ENCODE data around the gene GAB2. TPM values are rescaled to one million over a fixed set of nuclear protein-coding genes. Genes with fewer than 3 reads are reported as not detected.

Gene GAB2
- total and polyA plus RNA-seq, 2 donors (not counting 1 experiment from before 2014, with no cell fraction given) = 5.8 to 85.9 TPM

DNA sequence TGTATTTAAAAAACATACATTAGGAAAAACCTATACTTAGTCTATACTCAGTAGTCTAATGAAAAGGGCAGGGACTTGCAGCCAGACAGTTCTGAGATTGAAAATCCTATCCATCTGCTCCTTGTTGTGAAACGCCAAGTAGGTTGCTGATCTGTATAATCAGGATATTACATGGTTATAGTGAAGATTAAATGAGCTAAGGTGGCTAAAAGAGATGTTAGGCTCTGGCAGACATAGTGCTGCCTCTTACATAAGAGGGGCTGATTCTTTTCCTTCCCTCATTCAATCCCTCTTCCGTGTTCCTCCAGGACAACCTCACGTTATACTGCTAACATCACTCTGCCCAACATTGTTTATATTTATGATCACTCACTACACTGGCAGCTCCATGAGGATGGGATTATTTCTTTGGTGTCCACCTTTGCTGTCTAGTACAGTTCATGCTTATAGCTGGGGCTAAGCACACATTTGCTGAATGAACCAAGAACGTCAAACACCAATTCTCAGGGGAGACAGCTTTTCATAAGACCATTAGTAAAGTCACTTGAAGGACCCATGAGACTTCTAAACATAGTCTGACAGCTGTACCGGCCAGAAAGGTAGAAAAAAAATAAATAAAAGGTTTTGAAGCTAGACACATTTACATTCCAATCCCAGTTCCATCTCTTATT lies 46.3 kb downstream of the GAB2 start:
- peaks cover 4 to 7% of the 10 kb centered on the region in 2 donors for H3K4me1 ChIP-seq (ENCODE audit: control insufficient read depth in 2 of 2, insufficient read depth in 2 of 2, low read length in 2 of 2)
- ATAC-seq (ENCODE audit: low read depth) (peak; percentile 88), DNase-seq (peak; percentile 14)
- H2AFZ ChIP-seq (ENCODE audit: insufficient read depth, low read depth, low read length, poor library complexity, severe bottlenecking) = no peak overlapping the region
- Mint-ChIP-seq H3K27ac (no peak overlapping the region), H3K4me3 (no peak overlapping the region), H3K4me1 (peaks cover 39% of the 10 kb centered on the region), H3K9me3 (ENCODE audit: insufficient read depth) (no peaks in the 10 kb centered on the region), H3K27me3 (no peaks in the 10 kb centered on the region)
- H3K27me3 ChIP-seq (replicated peaks in 1 of 4; ENCODE audit: control extremely low read depth in 1 of 4, control insufficient read depth in 3 of 4, insufficient read depth in 4 of 4, low read length in 3 of 4) = no peaks in the 10 kb centered on the region
- H4K20me1 ChIP-seq (ENCODE audit: control insufficient read depth, insufficient read depth, low read length, poor library complexity, severe bottlenecking) = no peaks in the 10 kb centered on the region
- H3K79me2 ChIP-seq (ENCODE audit: control insufficient read depth, insufficient read depth, low read length) = peaks cover 48% of the 10 kb centered on the region
- H3K4me2 ChIP-seq (replicated peaks; ENCODE audit: low read depth, low read length, poor library complexity, severe bottlenecking) = no peak overlapping the region
- no peaks in the 10 kb centered on the region for H3K36me3 ChIP-seq (replicated peaks in 1 of 2; ENCODE audit: control extremely low read depth in 1 of 2, control insufficient read depth in 1 of 2, extremely low read depth in 1 of 2, insufficient read depth in 2 of 2, low read length in 1 of 2)
- WGBS (ENCODE audit: insufficient coverage) = no CpG with 5 or more reads among the region's 5 CpGs
- H3K27ac ChIP-seq (ENCODE audit: low read length in 2 of 2) = no peak overlapping the region
- ChIA-PET POLR2A (no interaction called here), CTCF (interaction anchor here (1.0 to 2.8 kb wide), 4 partner anchors 18 to 61 kb away, joined by 3 to 11 read pairs (median 4); no protein-coding TSS in a partner anchor)
- no peak overlapping the region for H3K4me3 ChIP-seq (ENCODE audit: control extremely low read depth in 1 of 5, extremely low read depth in 1 of 5, insufficient read depth in 1 of 5, low read depth in 2 of 5, low read length in 4 of 5)
- H3K9me3 ChIP-seq (ENCODE audit: control extremely low read depth in 1 of 3, control insufficient read depth in 2 of 3, insufficient read depth in 1 of 3, low read length in 2 of 3) = no peaks in the 10 kb centered on the region
- intact Hi-C loops (cut with micrococcal nuclease) = no loop called here
- TF ChIP-seq EZH2 (IDR thresholded peaks at IDR 0.05; ENCODE audit: borderline replicate concordance, insufficient read depth, low read depth, low read length, poor library complexity, severe bottlenecking) = no peak
- TF ChIP-seq, protein P1, sequence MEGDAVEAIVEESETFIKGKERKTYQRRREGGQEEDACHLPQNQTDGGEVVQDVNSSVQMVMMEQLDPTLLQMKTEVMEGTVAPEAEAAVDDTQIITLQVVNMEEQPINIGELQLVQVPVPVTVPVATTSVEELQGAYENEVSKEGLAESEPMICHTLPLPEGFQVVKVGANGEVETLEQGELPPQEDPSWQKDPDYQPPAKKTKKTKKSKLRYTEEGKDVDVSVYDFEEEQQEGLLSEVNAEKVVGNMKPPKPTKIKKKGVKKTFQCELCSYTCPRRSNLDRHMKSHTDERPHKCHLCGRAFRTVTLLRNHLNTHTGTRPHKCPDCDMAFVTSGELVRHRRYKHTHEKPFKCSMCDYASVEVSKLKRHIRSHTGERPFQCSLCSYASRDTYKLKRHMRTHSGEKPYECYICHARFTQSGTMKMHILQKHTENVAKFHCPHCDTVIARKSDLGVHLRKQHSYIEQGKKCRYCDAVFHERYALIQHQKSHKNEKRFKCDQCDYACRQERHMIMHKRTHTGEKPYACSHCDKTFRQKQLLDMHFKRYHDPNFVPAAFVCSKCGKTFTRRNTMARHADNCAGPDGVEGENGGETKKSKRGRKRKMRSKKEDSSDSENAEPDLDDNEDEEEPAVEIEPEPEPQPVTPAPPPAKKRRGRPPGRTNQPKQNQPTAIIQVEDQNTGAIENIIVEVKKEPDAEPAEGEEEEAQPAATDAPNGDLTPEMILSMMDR (IDR thresholded peaks at IDR 0.05) = no peak
- no peak overlapping the region for H3K9ac ChIP-seq (ENCODE audit: low read length)

DNA sequence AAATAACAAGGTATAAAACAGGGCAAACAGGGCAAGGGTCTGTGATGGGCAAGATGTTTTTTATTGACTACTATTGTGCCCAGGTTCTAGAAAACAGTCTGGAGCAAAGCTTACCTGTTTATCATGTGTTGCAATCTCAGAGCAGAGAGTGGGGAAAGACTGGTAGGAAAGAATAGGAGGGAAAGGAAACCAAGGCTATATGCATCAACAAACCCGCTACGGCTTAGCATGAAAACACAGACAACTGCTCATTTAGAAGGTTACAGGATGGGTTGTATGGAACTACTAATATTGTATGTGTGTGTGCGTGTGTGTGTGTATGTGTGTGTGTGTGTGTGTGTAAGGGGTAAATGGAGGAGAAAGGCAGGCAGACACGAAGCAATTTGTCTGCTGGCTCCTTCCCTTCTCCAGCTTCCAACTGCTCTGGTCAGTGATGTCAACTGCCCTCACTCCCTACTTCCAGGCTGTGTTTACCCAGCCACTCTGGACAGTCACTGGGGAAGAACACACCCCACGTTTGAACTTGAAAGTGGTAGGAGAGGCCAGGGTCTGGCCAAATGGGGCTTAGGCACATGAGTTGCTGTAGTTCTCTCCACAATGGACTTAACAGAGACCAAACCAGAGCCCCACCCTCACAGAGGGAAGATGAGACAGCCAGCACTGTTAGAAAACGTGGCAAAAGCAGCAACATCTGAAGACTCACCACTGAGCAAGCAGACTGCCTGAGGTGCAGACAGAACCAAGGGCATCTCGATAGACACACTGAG lies 47.0 kb downstream of the GAB2 start:
- no peak overlapping the region for H3K4me3 Mint-ChIP-seq
- intact Hi-C loops (cut with micrococcal nuclease) = no loop called here
- no peaks in the 10 kb centered on the region for H4K20me1 ChIP-seq (ENCODE audit: control insufficient read depth, insufficient read depth, low read length, poor library complexity, severe bottlenecking)
- no peak overlapping the region for H3K27ac ChIP-seq (ENCODE audit: low read length in 2 of 2)
- TF ChIP-seq, protein P1 (IDR thresholded peaks at IDR 0.05) = no peak
- TF ChIP-seq EZH2 (IDR thresholded peaks at IDR 0.05; ENCODE audit: borderline replicate concordance, insufficient read depth, low read depth, low read length, poor library complexity, severe bottlenecking) = no peak
- H2AFZ ChIP-seq (ENCODE audit: insufficient read depth, low read depth, low read length, poor library complexity, severe bottlenecking) = no peak overlapping the region
- no peaks in the 10 kb centered on the region for H3K9me3 Mint-ChIP-seq (ENCODE audit: insufficient read depth)
- H3K4me1 ChIP-seq (ENCODE audit: control insufficient read depth in 2 of 2, insufficient read depth in 2 of 2, low read length in 2 of 2) = peaks cover 4 to 7% of the 10 kb centered on the region in 2 donors
- H3K4me1 Mint-ChIP-seq = peaks cover 34% of the 10 kb centered on the region
- DNase-seq = no peak
- H3K9me3 ChIP-seq (ENCODE audit: control extremely low read depth in 1 of 3, control insufficient read depth in 2 of 3, insufficient read depth in 1 of 3, low read length in 2 of 3) = no peaks in the 10 kb centered on the region
- no peaks in the 10 kb centered on the region for H3K36me3 ChIP-seq (replicated peaks in 1 of 2; ENCODE audit: control extremely low read depth in 1 of 2, control insufficient read depth in 1 of 2, extremely low read depth in 1 of 2, insufficient read depth in 2 of 2, low read length in 1 of 2)
- no peaks in the 10 kb centered on the region for H3K27me3 ChIP-seq (replicated peaks in 1 of 4; ENCODE audit: control extremely low read depth in 1 of 4, control insufficient read depth in 3 of 4, insufficient read depth in 4 of 4, low read length in 3 of 4)
- no peak overlapping the region for H3K27ac Mint-ChIP-seq
- WGBS (ENCODE audit: insufficient coverage) = 81% methylated on average over 4 of the region's 7 CpGs
- no peak overlapping the region for H3K4me3 ChIP-seq (ENCODE audit: control extremely low read depth in 1 of 5, extremely low read depth in 1 of 5, insufficient read depth in 1 of 5, low read depth in 2 of 5, low read length in 4 of 5)
- ChIA-PET POLR2A (no interaction called here), CTCF (interaction anchor here (1.3 kb wide), 1 partner anchor 61 kb away, joined by 3 read pairs; no protein-coding TSS in a partner anchor)
- no peaks in the 10 kb centered on the region for H3K27me3 Mint-ChIP-seq
- H3K79me2 ChIP-seq (ENCODE audit: control insufficient read depth, insufficient read depth, low read length) = peaks cover 41% of the 10 kb centered on the region
- no peak overlapping the region for H3K9ac ChIP-seq (ENCODE audit: low read length)
- ATAC-seq (ENCODE audit: low read depth) = no peak
- no peak overlapping the region for H3K4me2 ChIP-seq (replicated peaks; ENCODE audit: low read depth, low read length, poor library complexity, severe bottlenecking)
